T-helper 1 cell treated with Interleukin-12 subunit alpha and Interleukin-12 subunit beta and Interleukin-4 antibody, amounts not matched to agents 30 μg/mL and 1 μg/mL, for 36 hours (primary cell): ENCODE data around the gene ZNF185.

ENCODE experiments used
- H3K27ac Mint-ChIP-seq: one replicate; pipeline ENCODE4 v1.8.0; 2021; ENCODE audit warnings: mild to moderate bottlenecking, mixed read lengths
- H3K27me3 Mint-ChIP-seq: one replicate; pipeline ENCODE4 v1.8.0; 2021; ENCODE audit warnings: low read depth, mixed read lengths
- H3K36me3 Mint-ChIP-seq: one replicate; pipeline ENCODE4 v1.8.0; 2021; ENCODE audit warnings: low read depth, mixed read lengths
- H3K4me1 Mint-ChIP-seq: one replicate; pipeline ENCODE4 v1.8.0; 2021; ENCODE audit warnings: low read depth, mixed read lengths
- H3K4me3 Mint-ChIP-seq: one replicate; pipeline ENCODE4 v1.8.0; 2021; ENCODE audit warnings: mild to moderate bottlenecking, moderate library complexity, mixed read lengths
- H3K9me3 Mint-ChIP-seq: one replicate; pipeline ENCODE4 v1.8.0; 2021; ENCODE audit warnings: mixed read lengths

ZNF185 gene

GRCh38 chrX:152943826-152944225 is 46.0 kb downstream of the ZNF185 start:
- H3K27ac Mint-ChIP-seq = no peak overlapping the region
- H3K27me3 Mint-ChIP-seq = no peaks in the 10 kb centered on the region
- H3K9me3 Mint-ChIP-seq = no peaks in the 10 kb centered on the region
- no peak overlapping the region for H3K4me3 Mint-ChIP-seq
- H3K36me3 Mint-ChIP-seq = no peaks in the 10 kb centered on the region
- peaks cover 10% of the 10 kb centered on the region for H3K4me1 Mint-ChIP-seq

GRCh38 chrX:152945021-152945979 is 47.4 kb downstream of the ZNF185 start:
- Mint-ChIP-seq H3K36me3 (no peaks in the 10 kb centered on the region), H3K4me3 (no peak overlapping the region), H3K27me3 (no peaks in the 10 kb centered on the region), H3K9me3 (no peaks in the 10 kb centered on the region), H3K4me1 (peaks cover 10% of the 10 kb centered on the region), H3K27ac (no peak overlapping the region)

- H3K4me3 Mint-ChIP-seq = no peak overlapping the region
- no peaks in the 10 kb centered on the region for H3K36me3 Mint-ChIP-seq
- no peaks in the 10 kb centered on the region for H3K27me3 Mint-ChIP-seq
- H3K27ac Mint-ChIP-seq = no peak overlapping the region
- no peaks in the 10 kb centered on the region for H3K9me3 Mint-ChIP-seq
- peaks cover 3% of the 10 kb centered on the region for H3K4me1 Mint-ChIP-seq
Observed at GRCh38 chrX:152946681-152947080, 48.8 kb downstream of the ZNF185 start.
